Hepatocyte (in vitro differentiated cells): ENCODE results near the gene FCRL6.

Source experiments
- EZH2 ChIP-seq: fragments of 200-600 bp; sonication (generic); IDR thresholded peaks from 2 replicates; pipeline ENCODE4 v1.6.1; 2016; ENCODE audit warnings: antibody characterized with exemption, mild to moderate bottlenecking, borderline replicate concordance
- EZH2phosphoT487 ChIP-seq: fragments of 200-600 bp; sonication (generic); IDR thresholded peaks from one replicate; pipeline ENCODE4 v1.6.1; 2018; ENCODE audit warnings: antibody characterized with exemption, mild to moderate bottlenecking, low read depth, moderate library complexity; ENCODE audit not compliant: unreplicated experiment, severe bottlenecking
- TF ChIP-seq, protein P1 (sequence below): fragments of 200-600 bp; sonication (generic); IDR thresholded peaks from 2 replicates; pipeline ENCODE4 v1.5.1; 2016; ENCODE audit warnings: antibody characterized with exemption, mild to moderate bottlenecking; ENCODE audit not compliant: poor library complexity

DNA sequence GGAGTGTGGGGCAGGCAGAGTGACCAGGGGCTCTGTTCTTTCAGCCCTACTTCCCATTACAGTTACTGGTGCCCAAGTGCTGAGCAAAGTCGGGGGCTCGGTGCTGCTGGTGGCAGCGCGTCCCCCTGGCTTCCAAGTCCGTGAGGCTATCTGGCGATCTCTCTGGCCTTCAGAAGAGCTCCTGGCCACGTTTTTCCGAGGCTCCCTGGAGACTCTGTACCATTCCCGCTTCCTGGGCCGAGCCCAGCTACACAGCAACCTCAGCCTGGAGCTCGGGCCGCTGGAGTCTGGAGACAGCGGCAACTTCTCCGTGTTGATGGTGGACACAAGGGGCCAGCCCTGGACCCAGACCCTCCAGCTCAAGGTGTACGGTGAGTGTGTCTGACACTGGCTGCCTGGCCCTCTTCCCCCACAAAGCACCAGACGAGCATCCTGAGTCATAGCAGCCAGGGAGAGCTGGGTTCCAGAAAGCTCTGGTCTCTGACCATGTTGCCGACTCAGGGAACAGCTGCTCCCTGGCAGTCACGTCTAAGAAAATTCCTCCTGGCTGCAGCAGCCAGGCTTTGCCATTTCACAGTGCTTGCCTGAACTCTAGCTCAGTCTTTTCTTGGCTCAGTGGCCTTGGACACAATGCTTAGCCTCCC, 27.8 kb downstream of the FCRL6 start:
- TF ChIP-seq, protein P1, sequence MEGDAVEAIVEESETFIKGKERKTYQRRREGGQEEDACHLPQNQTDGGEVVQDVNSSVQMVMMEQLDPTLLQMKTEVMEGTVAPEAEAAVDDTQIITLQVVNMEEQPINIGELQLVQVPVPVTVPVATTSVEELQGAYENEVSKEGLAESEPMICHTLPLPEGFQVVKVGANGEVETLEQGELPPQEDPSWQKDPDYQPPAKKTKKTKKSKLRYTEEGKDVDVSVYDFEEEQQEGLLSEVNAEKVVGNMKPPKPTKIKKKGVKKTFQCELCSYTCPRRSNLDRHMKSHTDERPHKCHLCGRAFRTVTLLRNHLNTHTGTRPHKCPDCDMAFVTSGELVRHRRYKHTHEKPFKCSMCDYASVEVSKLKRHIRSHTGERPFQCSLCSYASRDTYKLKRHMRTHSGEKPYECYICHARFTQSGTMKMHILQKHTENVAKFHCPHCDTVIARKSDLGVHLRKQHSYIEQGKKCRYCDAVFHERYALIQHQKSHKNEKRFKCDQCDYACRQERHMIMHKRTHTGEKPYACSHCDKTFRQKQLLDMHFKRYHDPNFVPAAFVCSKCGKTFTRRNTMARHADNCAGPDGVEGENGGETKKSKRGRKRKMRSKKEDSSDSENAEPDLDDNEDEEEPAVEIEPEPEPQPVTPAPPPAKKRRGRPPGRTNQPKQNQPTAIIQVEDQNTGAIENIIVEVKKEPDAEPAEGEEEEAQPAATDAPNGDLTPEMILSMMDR: no peak
- no peak for TF ChIP-seq EZH2phosphoT487
- TF ChIP-seq EZH2: no peak
